ENCODE data around the gene TMEM109.

The TMEM109 gene, protein sequence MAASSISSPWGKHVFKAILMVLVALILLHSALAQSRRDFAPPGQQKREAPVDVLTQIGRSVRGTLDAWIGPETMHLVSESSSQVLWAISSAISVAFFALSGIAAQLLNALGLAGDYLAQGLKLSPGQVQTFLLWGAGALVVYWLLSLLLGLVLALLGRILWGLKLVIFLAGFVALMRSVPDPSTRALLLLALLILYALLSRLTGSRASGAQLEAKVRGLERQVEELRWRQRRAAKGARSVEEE

DNA sequence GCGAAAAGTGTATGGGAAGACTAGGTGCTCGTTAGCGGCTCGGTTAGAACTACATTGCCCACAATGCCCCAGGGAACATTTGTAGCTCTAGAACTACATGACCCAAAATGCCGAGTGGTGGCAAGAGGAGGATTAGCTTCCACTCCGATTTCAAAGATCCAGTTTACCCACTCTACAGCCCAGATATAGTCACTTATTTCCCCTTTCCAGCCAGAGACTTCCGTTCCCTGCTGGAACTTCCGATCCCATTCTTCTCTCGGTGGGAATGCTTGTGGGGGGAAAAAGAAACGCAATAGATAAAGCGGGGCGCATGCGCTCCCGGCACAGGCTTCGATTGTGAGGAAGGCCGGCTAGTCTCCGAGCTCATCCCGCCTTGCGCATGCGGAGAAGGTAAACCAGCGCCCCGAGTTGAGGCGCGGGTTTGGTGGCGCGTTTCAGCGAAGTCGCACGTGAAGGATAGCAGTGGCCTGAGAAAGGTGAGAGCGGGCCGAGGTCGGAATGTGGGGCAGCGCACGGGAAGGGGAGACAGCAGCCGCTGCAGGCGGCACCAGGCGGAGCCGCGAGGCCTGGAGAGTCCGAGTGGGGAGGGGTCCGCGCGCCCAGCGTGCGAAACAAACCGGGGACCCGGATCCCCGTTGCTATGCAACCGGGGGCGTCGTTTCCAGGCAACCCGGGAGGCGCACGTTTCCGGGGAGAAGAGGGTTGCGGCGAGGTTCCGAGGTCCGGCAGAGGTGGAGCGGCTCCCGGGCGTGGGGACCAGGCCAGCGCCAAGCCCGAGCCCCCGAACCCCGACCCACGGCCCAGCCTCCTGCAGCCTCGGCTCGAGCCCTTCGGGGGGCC lies at the start of gene TMEM109:
TMEM109 (plus strand) TSS at position 366 of the 840 bp plus-strand sequence. CDS start 5,536 bp downstream, outside the sequence.
- DNase-seq, result peak; percentile 82

DNA sequence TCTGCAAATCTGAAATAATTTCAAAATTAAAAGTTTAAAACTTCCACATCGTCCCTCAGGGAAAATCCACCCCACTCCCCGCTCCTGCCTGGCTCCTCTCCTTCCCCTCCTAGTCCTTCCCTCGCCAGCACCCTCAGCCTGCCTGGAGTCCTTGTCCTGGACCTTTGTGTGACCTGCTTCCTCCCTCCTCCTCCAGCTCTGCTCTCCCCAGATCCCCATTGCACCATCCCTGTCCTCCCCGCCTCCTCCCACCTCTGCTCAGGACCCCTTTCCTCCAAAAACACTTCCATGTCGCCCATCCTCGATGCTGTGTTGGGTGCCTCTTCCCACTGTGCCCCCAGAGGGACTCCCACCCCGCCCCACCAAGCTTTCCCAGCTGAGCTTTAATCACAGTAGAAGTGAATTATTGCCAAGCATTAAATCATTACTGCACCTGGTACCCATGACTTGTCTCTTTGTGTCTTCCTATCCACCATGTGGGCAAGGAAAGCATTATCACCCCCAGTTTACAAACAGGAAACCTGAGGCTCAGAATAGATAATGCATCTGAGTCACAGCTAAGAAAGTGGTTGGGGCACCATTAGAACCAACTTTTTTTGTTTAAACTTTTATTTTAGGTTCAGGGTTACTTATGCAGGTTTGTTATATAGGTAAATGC lies 49.0 kb upstream of the TMEM109 start:
- DNase-seq, result no peak

DNA sequence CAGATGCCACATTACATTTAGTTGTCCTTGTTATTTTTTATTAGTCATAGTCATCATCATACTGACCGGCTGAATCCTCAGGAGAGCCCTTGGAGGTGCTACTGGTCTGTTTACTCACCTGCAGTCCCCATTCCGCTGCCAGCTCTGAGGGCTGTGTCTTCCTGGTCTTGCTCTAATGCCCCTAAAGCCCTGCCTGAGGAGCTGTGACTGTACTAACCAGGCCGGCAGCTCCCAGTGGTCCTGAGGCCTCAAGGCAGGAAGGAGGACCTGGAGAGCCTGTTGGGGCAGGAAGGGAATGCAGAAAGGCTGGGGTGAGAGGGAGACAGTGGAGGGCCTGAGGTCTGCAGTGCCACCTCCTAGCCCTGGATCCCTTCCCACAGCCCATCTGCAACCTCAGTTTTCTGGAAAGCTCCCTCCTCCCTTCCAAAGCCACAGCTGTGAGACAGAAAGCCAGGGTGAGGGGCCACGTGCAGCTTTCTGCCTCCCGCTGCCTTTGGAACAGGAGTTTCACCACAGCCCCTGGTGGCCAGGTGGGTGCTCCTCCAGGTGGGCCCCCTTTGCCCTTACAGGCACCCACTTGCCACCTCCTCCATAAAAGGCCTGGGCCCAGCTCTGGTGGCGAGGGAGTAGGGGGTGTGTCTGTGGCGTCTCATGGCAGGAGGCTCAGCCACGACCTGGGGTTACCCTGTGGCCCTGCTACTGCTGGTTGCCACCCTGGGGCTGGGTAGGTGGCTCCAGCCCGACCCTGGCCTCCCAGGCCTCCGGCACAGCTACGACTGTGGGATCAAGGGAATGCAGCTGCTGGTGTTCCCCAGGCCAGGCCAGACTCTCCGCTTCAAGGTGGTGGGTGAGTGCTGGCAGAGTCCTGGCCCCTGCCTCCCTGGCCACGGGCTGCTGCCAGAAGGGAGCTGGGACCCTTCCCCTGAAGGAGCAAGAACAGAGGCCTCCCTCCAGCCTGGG lies 46.8 kb upstream of the TMEM109 start, which contains the start of gene ZP1:
ZP1 (plus strand) TSS at position 632 of the 960 bp plus-strand sequence; CDS start at position 652, 20 bp downstream.
- DNase-seq, result no peak

DNA sequence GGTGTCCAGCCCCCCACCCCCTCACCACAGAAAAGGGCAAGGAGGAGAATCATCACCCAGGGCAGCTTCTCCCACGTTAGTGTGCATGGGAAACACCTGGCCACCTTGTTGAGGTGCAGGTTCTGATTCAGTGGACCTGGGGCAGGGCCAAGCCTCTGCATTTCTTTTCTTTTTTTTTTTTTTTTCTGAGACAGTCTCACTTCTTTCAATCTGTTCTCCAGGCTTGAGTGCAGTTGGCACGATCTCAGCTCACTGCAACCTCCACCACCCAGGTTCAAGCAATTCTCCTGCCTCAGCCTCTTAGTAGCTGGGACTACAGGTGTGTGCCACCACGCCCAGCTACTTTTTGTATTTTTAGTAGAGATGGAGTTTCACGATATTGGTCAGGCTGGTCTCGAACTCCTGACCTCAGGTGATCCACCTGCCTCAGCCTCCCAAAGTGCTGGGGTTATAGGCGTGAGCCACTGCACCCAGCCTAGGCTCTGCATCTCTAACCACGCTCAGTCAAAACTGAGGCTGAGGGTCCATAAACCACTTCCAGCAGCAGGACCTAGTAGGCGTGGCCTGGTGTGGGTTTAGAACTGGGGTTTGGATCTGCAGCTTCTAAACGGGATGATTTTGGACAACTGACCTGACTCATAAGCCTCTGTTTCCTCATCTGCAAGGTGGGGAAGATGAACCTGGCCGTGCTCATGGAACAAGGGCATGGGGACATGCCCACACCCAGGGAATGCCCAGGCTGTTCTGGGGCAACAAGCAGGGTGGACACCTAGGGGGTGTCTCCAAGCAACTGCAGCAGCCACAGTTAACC lies 45.9 kb upstream of the TMEM109 start:
- no peak for DNase-seq

DNA sequence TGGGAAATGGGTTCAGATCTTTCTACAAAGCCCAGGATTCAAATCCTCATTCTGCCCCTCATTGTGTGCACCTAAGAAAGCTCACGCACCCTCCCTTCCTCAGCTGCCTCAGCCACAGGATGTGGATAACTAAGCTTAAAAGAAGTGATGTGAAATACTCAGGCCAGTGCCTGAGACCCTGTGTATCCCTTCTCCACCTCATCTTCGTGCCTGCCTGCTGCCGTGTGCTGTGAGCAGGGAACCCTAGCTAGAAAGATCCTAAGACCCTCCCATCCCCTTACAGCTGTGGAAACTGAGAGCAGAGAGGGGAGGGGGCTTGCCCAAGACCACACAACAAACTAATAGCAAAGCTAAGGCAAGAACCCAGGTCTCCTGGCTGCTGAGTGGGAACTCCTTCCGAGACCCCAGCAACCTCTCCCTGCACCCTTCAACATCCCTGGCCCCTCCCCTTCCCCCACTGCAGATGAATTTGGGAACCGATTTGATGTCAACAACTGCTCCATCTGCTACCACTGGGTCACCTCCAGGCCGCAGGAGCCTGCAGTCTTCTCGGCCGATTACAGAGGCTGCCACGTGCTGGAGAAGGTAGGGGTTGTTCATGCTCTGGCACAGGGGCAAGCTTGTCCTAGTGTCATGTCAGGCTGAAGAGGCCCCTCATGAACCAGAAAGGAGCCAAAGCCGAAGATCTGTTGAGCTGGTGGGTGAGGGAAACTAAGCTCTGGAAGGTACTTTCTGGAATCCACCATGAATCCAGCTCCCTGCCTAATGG lies 45.1 kb upstream of the TMEM109 start:
- no peak for DNase-seq

DNA sequence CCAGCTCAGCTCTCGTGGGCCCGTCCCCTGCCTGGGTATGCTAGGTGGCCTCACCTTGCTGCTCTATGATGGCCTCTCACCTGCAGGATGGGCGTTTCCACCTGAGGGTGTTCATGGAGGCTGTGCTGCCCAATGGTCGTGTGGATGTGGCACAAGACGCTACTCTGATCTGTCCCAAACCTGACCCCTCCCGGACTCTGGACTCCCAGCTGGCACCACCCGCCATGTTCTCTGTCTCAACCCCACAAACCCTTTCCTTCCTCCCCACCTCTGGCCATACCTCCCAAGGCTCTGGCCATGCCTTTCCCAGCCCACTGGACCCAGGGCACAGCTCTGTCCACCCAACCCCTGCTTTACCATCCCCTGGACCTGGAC lies 44.5 kb upstream of the TMEM109 start:
- no peak for DNase-seq

DNA sequence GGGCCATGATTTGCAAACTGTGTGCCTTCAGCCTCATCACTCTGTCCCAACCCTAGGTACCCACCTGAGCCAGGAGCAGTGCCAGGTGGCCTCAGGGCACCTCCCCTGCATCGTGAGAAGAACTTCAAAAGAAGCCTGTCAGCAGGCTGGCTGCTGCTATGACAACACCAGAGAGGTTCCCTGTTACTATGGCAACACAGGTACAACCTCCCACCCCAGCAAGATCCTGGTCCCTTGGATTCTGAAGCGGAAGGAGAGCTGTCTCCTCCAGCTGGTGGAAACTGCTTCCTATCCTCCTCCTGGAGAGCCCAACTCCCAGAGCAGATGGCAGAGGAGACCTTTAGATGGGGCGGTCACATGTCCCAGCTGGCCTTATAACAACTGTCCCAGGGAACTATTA lies 43.7 kb upstream of the TMEM109 start:
- DNase-seq, result no peak

DNA sequence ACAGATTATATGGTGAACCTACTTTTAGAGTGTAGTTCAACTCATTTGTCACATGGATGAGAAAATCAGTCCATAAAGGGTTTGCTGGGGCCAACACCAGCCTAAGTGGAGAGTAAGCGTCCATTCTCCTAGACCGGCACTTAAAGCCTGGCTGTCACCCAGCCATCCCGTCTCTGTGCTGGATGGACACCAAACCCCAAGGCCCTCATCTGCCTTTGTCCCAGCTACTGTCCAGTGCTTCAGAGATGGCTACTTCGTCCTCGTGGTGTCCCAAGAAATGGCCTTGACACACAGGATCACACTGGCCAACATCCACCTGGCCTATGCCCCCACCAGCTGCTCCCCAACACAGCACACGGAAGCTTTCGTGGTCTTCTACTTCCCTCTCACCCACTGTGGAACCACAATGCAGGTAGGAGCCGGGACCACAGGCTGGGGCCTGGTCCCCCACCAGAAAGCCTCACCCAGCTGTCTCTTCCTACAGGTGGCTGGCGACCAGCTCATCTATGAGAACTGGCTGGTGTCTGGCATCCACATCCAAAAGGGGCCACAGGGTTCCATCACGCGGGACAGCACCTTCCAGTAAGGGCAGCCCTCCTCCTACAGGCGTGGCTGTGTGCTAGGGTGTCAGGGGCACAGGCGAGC lies 43.1 kb upstream of the TMEM109 start:
- no peak for DNase-seq

DNA sequence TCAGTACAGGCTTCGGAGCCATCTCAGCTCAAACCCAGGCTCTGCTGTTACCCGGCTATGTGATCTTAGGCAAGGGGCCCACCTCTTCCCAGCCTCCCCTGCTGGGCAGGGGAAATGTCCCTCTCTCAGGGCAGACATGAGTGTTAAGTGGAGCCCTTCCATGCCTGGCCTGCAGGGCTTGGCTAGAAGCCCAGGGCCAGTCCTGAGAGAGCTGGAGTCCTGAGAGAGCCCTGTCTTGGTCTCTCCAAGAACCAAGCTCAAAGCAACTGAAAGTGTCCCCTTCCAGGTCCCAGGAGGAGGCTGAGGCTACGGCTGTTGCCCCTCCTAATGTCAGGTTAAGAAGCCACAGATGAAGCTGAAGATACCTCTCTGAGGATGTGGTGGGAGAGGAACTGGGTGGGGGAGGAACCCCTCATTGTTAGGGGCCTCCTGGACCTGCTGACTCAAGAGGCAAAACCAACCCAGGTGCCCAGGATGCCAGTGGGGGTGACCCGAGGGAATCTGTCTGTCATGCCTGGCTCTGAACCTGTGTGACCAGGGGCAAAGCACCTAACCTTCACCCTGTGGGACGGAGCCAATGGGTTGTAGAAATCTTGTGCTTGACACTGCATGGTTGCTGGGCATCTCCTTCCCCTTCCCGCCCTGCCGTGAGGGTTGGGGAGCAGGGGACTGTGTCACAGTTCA lies 42.4 kb upstream of the TMEM109 start:
- no peak for DNase-seq

DNA sequence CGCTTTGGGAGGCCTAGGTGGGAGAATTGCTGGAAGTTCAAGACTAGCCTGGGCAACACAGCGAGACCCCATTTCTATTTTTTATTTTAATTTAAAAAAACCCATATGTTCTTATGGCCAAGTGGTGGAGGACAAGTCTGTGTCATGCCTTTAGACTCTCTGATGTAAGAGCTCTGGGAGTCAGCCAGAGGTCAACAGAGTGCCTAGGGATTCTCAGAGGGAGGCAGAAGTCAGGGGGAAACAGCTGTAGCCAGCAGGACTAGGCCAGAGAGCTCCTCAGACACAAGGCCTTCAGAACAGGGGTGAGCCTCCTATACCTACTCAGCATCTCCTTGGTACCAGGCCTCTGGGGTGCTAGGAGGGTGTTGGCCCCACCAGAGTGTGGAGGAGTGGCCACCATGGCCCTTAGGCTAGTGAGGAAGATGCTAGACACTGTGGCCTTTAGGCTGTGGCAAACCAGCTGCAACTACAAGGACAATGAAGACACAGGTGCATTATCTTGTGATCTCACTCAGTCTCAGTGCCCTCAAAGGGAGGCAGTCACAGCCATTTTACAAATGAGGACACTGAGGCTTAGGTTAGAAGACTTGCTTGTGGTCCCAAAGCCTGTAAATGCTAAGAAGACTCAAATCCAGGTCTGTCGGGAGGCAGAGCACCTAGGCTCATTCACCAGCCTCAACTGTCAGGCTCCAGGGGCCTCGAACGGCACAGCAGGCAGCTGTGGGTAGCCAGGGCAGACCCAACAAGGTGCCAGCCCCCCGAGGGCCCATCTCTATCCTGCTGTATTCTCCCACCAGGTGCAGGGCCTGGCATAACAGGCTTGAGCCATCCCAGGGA lies 41.6 kb upstream of the TMEM109 start:
- no peak for DNase-seq

DNA sequence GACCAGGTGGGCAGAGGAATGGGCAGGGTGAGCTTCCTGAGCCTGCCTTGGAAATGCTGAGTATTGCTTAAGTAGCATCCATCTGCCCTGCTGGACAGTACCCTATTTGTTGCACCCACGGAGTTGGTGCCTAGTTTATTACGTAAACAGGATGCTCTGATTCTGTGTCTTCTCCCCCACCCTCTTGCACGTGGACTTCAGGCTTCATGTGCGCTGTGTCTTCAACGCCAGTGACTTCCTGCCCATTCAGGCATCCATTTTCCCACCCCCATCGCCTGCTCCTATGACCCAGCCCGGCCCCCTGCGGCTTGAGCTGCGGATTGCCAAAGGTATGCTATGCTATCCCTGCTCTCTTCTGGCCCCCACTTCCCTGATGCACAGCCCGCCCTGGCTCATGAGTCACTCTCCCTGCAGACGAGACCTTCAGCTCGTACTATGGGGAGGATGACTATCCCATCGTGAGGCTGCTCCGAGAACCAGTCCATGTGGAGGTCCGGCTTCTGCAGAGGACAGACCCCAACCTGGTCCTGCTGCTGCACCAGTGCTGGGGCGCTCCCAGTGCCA lies 40.9 kb upstream of the TMEM109 start:
- no peak for DNase-seq

DNA sequence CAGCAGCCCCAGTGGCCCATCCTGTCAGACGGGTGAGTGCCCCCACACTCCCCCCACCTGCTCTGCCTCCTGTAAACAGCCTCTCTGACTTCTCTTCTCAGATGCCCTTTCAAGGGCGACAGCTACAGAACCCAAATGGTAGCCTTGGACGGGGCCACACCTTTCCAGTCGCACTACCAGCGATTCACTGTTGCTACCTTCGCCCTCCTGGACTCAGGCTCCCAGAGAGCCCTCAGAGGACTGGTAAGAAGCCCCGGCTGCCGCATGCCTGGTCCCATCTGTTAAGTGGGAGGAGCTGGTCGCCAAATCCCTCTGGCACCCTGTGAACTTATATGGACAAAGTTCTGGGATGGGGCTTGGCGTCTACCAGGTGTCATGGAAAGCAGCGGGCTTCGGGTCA lies 40.4 kb upstream of the TMEM109 start:
- DNase-seq, result no peak

DNA sequence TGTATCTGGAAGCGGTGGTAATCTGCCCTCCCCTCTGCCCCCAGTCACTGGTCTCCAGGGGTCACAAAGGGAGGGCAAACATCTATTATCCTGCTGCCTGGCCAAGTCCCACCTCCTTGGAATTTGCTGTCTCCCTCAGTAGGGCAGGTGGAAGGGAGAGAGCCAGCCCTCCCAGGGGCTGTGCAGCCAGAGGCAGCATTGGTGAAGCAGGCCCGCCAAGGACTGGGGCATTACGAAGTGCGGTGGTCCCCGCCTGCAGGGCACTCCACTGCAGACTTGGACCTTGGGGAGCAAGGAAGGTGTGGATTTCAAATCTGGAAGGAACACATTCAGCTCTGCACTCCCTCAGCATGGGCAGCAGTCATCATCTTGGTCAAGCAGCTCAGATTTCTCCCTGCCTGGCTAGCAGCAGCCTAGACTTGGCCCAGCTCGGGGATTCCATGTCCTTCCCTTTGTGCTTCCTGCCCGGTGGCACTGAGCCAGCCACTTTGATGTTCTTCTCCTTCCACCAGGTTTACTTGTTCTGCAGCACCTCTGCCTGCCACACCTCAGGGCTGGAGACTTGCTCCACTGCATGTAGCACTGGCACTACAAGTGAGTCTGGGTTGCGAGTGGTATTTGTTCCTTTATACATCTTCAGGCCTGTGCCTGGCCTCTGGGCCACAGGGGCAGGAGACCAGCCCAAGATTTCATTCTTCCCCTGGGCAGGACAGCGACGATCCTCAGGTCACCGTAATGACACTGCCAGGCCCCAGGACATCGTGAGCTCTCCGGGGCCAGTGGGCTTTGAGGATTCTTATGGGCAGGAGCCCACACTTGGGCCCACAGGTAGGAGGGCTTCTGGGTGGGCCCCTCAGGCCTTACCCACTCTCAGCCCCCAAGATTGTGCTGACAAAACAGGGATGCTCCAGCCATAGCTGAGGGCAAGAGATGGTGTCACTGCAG lies 39.3 kb upstream of the TMEM109 start:
- DNase-seq, result no peak

DNA sequence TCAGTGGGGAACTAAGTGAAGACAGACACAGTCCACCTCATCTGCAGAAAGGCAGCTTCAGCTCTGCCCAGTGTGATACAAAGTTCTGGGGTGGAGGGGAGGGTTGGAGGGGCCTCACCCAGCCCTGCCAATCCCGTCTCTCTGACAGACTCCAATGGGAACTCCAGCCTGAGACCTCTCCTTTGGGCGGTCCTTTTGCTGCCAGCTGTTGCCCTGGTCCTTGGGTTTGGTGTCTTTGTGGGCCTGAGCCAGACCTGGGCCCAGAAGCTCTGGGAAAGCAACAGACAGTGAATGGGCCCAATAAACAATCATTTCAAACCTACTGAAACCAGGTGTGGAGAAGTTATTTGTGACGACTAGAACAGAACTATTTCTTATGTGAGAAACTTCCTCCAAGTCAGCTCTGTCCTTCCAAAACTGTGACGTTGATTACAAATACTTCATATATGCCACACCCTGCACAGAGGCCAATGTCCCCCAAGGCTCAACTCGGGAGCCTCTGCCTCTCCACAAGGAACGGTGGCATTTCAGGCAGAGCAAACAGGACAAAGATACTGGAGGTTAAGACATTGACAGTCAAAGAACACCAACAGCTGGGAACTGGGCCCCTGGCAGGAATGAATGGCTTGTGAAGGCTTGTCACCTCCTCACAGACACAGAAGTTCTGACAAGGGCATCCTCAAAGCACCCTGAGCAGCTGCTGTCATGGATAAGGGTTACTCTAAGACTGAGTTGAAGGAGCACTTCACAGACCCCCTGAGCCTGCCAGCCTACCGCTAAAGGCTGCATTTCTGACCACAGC lies 38.4 kb upstream of the TMEM109 start:
- DNase-seq, result no peak

DNA sequence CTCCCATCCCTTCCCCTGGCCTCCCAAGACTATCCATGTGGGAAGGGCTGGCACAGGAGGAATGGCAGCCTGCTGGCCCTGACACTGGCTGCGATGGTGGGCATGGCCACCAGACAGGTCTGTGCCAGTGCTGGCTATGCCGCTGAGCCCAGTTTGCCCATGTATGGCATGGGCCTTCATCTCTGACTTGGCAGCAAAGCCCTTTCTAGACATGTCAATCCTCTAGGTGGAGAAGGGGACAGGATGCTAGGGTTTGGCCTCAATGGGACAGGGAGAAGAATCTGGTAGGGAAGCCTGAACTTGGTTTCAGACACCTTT lies 37.8 kb upstream of the TMEM109 start:
- DNase-seq, result no peak
